Gastrocnemius medialis (tissue), 4 donors: ENCODE data around the gene ATP13A5. TPM values are rescaled to one million over a fixed set of nuclear protein-coding genes. Genes with fewer than 3 reads are reported as not detected.

Experiments
- ATAC-seq, 2 donors: fragments of 150-250 bp; one replicate each; pipeline ENCODE4 v1.9.1; 2016
- DNase-seq, 2 donors: peaks; one replicate each; pipeline ENCODE4 v3.0.0-alpha.2; 2019
- H3K27ac ChIP-seq, 4 donors: fragments of 200-600 bp; sonication (generic); 1 replicate in 1 of 4; 2 replicates in 3 of 4; pipeline ENCODE4 v1.5.1; 2016 to 2018; ENCODE audit warnings: mild to moderate bottlenecking in 2 of 4, moderate library complexity in 1 of 4
- H3K27me3 ChIP-seq, 3 donors: fragments of 200-600 bp; sonication (generic) in 2 of 3; 1 replicate in 1 of 3; 2 replicates in 2 of 3; pipeline versions ENCODE4 v1.5.1 to v1.6.0; 2016 to 2019; ENCODE audit warnings: mild to moderate bottlenecking in 1 of 3, moderate library complexity in 1 of 3
- H3K36me3 ChIP-seq, 2 donors: fragments of 200-600 bp; sonication (generic) in 1 of 2; one replicate each; pipeline ENCODE4 v1.5.1; 2017 to 2018
- H3K4me1 ChIP-seq, 2 donors: fragments of 200-600 bp; sonication (generic) in 1 of 2; one replicate each; pipeline ENCODE4 v1.5.1; 2016 to 2017; ENCODE audit warnings: mild to moderate bottlenecking in 2 of 2
- H3K4me3 ChIP-seq, 4 donors: fragments of 200-600 bp; sonication (generic) in 3 of 4; 1 replicate in 1 of 4; 2 replicates in 3 of 4; pipeline ENCODE4 v1.5.1; 2016 to 2019; ENCODE audit warnings: mild to moderate bottlenecking in 2 of 4
- H3K9me3 ChIP-seq, 3 donors: fragments of 200-600 bp; sonication (generic) in 2 of 3; 1 replicate in 1 of 3; 2 replicates in 2 of 3; pipeline ENCODE4 v1.5.1; 2016 to 2019
- POLR2A ChIP-seq, 2 donors: fragments of 450-650 bp; IDR thresholded peaks; one replicate each; pipeline ENCODE4 v1.6.1; 2017; ENCODE audit warnings: antibody characterized with exemption in 2 of 2, mild to moderate bottlenecking in 2 of 2, moderate library complexity in 2 of 2
- in situ Hi-C, 4 donors: fragments of 200-750 bp; cut with MboI; loops; one replicate each; pipeline versions ENCODE4 v1.15.0 to v1.8.0; 2017; ENCODE audit warnings: low sequenced_read_pairs in 4 of 4
- intact Hi-C: fragments of 100-400 bp; cut with DNase I; formaldehyde crosslinking; loops from one replicate; pipeline ENCODE4 v1.15.1; 2023; ENCODE audit warnings: low total_unique reads
- total RNA-seq, 4 donors: library from RNA; depleted of rRNA; stranded (reverse); fragments of >200 nt; gene quantifications; one replicate each; pipeline versions ENCODE4 v1.1.0 to v1.2.3, GENCODE V29; 2016
- TF ChIP-seq, protein P1 (sequence below), 5 experiments: fragments of 450-650 bp in 3 of 5; fragments of 200-600 bp in 2 of 5; sonication (generic) in 2 of 5; IDR thresholded peaks in 4 of 5; conservative IDR thresholded peaks in 1 of 5; 1 replicate in 4 of 5; 2 replicates in 1 of 5; pipeline ENCODE4 v1.5.1; 2016 to 2019; ENCODE audit warnings: antibody characterized with exemption in 5 of 5, mild to moderate bottlenecking in 3 of 5, moderate library complexity in 3 of 5

The ATP13A5 gene
- total RNA-seq, 4 donors from 2014 or later = not detected

DNA sequence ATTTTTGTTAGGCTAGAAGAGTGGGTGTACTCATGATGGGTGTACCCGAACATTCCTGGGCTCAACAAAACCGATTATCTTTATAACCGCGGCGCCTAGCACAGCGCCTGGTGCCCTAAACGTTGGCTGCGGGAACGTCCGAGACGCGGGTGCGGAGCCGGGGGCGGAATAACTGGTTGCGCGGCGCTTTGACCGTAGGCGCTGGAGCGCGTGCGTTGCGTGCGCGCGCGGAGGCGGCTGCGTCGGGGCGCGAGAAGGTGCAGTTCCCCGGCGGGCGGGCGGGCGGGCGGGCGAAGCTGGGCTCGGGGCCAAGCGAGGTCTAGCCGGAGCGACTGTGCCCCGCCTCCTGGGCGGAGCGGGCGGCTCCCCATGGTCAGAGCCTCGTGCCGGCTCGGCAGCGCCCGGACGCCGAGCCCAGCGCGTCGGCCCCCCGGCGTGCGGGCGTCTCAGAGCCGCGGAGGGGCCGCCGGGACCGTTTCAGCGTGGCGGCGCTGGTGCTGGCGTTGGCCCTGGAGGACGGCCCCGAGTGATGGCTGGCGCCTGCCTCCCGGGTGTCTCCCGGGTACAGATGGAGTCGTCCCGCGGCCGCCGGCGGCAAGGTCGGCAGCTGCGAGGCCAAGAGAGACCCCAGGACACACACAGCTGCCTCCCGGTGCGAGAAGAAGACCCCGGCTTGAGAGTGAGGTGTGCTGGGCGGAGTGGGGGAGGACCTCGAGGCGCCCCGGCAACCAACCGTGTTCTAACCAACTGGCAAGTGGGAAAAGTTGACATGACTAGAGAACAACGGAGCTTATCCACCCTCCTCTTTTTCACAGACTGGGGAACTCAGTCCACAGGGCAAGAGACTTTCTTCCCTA is 137.5 kb downstream of the ATP13A5 start, which contains the start of gene PLAAT1:
TSS of gene PLAAT1 (plus strand) at position 373 of the 857 bp plus-strand sequence. CDS start 14,429 bp downstream, outside the sequence.
- TF ChIP-seq, protein P1, sequence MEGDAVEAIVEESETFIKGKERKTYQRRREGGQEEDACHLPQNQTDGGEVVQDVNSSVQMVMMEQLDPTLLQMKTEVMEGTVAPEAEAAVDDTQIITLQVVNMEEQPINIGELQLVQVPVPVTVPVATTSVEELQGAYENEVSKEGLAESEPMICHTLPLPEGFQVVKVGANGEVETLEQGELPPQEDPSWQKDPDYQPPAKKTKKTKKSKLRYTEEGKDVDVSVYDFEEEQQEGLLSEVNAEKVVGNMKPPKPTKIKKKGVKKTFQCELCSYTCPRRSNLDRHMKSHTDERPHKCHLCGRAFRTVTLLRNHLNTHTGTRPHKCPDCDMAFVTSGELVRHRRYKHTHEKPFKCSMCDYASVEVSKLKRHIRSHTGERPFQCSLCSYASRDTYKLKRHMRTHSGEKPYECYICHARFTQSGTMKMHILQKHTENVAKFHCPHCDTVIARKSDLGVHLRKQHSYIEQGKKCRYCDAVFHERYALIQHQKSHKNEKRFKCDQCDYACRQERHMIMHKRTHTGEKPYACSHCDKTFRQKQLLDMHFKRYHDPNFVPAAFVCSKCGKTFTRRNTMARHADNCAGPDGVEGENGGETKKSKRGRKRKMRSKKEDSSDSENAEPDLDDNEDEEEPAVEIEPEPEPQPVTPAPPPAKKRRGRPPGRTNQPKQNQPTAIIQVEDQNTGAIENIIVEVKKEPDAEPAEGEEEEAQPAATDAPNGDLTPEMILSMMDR (IDR thresholded peaks at IDR 0.05 in 4 of 5, conservative IDR thresholded peaks at IDR 0.05 in 1 of 5) = no peak
- peak; percentile 82 to 87 for TF ChIP-seq POLR2A (IDR thresholded peaks at IDR 0.05)
- peak; percentile 69 to 79 for ATAC-seq
- Histone ChIP-seq H3K36me3 (no peaks in the 10 kb centered on the region), H3K4me1 (peaks cover 16 to 31% of the 10 kb centered on the region in 2 donors), H3K27ac (peak within 1 kb of the TSS; percentile 96 to 98 (median 97)), H3K9me3 (no peaks in the 10 kb centered on the region), H3K4me3 (peak within 1 kb of the TSS; percentile 65 to 76 (median 72)), H3K27me3 (no peaks in the 10 kb centered on the region)
- in situ Hi-C loops = no loop called here
- peak; percentile 61 to 79 for DNase-seq
- intact Hi-C loops = loop anchor here (1.0 to 5.0 kb wide), 5 partner anchors 34 to 414 kb away; partner anchors contain the start of genes MB21D2 and OPA1

- intact Hi-C loops = loop anchor here (2.0 to 5.0 kb wide), 4 partner anchors 33 to 414 kb away; partner anchors contain the start of gene OPA1
These were observed 138.1 kb downstream of the ATP13A5 start for GRCh38 chr3:193240436-193240849.

GRCh38 chr3:193237030-193237429 is 141.5 kb downstream of the ATP13A5 start:
- in situ Hi-C loops (no loop called here), intact Hi-C loops (no loop called here)
- Histone ChIP-seq H3K27ac (no peak overlapping the region), H3K4me1 (peaks cover 16 to 18% of the 10 kb centered on the region in 2 donors), H3K36me3 (no peaks in the 10 kb centered on the region), H3K27me3 (no peaks in the 10 kb centered on the region), H3K9me3 (no peaks in the 10 kb centered on the region), H3K4me3 (no peak overlapping the region)
- no peak for ATAC-seq
- no peak for DNase-seq
- TF ChIP-seq, protein P1 (IDR thresholded peaks at IDR 0.05 in 4 of 5, conservative IDR thresholded peaks at IDR 0.05 in 1 of 5) = no peak
- no peak for TF ChIP-seq POLR2A (IDR thresholded peaks at IDR 0.05)

More at GRCh38 chr3:193240436-193240849, 138.1 kb downstream of the ATP13A5 start:
- Histone ChIP-seq H3K4me3 (peak overlapping the region; percentile 65 to 76 (median 66)), H3K9me3 (no peaks in the 10 kb centered on the region), H3K27ac (peak overlapping the region; percentile 96 to 98 (median 97)), H3K4me1 (peaks cover 16 to 31% of the 10 kb centered on the region in 2 donors), H3K36me3 (no peaks in the 10 kb centered on the region), H3K27me3 (no peaks in the 10 kb centered on the region)
- DNase-seq (peak in 1 of 2 donors; percentile 58), ATAC-seq (peak; percentile 79 to 80)
- in situ Hi-C loops = no loop called here
- no peak for TF ChIP-seq POLR2A (IDR thresholded peaks at IDR 0.05)
- TF ChIP-seq, protein P1 (IDR thresholded peaks at IDR 0.05 in 4 of 5, conservative IDR thresholded peaks at IDR 0.05 in 1 of 5) = no peak

GRCh38 chr3:193236599-193236998 is 142.0 kb downstream of the ATP13A5 start:
- no peak overlapping the region for H3K4me3 ChIP-seq
- in situ Hi-C loops (no loop called here), intact Hi-C loops (no loop called here)
- no peak for ATAC-seq
- no peaks in the 10 kb centered on the region for H3K9me3 ChIP-seq
- TF ChIP-seq, protein P1 (IDR thresholded peaks at IDR 0.05 in 4 of 5, conservative IDR thresholded peaks at IDR 0.05 in 1 of 5) = no peak
- no peak for TF ChIP-seq POLR2A (IDR thresholded peaks at IDR 0.05)
- no peak for DNase-seq
- peaks cover 16% of the 10 kb centered on the region in 2 donors for H3K4me1 ChIP-seq
- H3K27me3 ChIP-seq = no peaks in the 10 kb centered on the region
- no peak overlapping the region for H3K27ac ChIP-seq
- no peaks in the 10 kb centered on the region for H3K36me3 ChIP-seq
